HG03469 (cell line): ENCODE measurements around the gene TMSB15A.
"Not testable (repeated sequence)": the region's sequence is repeated elsewhere in the genome, so short reads cannot be mapped to it uniquely, and the experiment has no call there.

ENCODE experiments used
- ATAC-seq: cut with Tn5 transposase; IDR thresholded peaks from one replicate; pipeline ENCODE4 v1.9.1; 2021; ENCODE audit warnings: mild to moderate bottlenecking, moderate library complexity, moderate number of reproducible peaks; ENCODE audit not compliant: unreplicated experiment

The TMSB15A gene

GRCh38 chrX:102515975-102516941, at the start of gene TMSB15A:
TSS of gene TMSB15A (minus strand) at chrX:102516739.
- peak; percentile 54 for ATAC-seq

GRCh38 chrX:102560423-102561068, 44.0 kb upstream of the TMSB15A start:
- ATAC-seq = no peak

GRCh38 chrX:102558607-102559006, 42.1 kb upstream of the TMSB15A start:
- ATAC-seq = no peak

GRCh38 chrX:102548231-102548630, 31.7 kb upstream of the TMSB15A start:
- no peak for ATAC-seq

GRCh38 chrX:102546828-102547493, 30.4 kb upstream of the TMSB15A start:
- no peak for ATAC-seq

- ATAC-seq = not testable (repeated sequence)
Measured at GRCh38 chrX:102546175-102546574, 29.6 kb upstream of the TMSB15A start.

GRCh38 chrX:102535958-102536357, 19.4 kb upstream of the TMSB15A start:
- ATAC-seq = no peak

- no peak for ATAC-seq
Measured at GRCh38 chrX:102517326-102517725, 787 bp upstream of the TMSB15A start.

GRCh38 chrX:102514536-102514935, 2.0 kb downstream of the TMSB15A start:
- no peak for ATAC-seq

GRCh38 chrX:102498732-102499131, 17.8 kb downstream of the TMSB15A start:
- no peak for ATAC-seq

GRCh38 chrX:102491766-102492165, 24.8 kb downstream of the TMSB15A start:
- ATAC-seq = no peak

- not testable (repeated sequence) for ATAC-seq
Measured at GRCh38 chrX:102478765-102479164, 37.8 kb downstream of the TMSB15A start.

- ATAC-seq = not testable (repeated sequence)
Measured at GRCh38 chrX:102471762-102472220, 44.7 kb downstream of the TMSB15A start, which contains the start of gene TCP11X2. TSS of gene TCP11X2 (minus strand) at chrX:102471812.

GRCh38 chrX:102470215-102470614, 46.3 kb downstream of the TMSB15A start:
- ATAC-seq = not testable (repeated sequence)
